Smooth muscle cell (in vitro differentiated cells): Measurements from ENCODE around the gene PASK. TPM values are rescaled to one million over a fixed set of nuclear protein-coding genes. Genes with fewer than 3 reads are reported as not detected.

Experiments
- DNase-seq: peaks from one replicate; lab custom pipeline; 2025; ENCODE audit not compliant: unreplicated experiment; lab: John Stamatoyannopoulos, UW
- H2AFZ ChIP-seq: fragments of 200-600 bp; sonication (generic); 2 replicates; pipeline ENCODE4 v1.6.0; 2016; ENCODE audit warnings: antibody characterized with exemption, low read depth, mild to moderate bottlenecking
- H3F3A ChIP-seq: fragments of 200-600 bp; sonication (generic); 2 replicates; pipeline ENCODE4 v1.6.0; 2017; ENCODE audit warnings: antibody characterized with exemption, low read depth
- H3K27ac ChIP-seq: fragments of 200-600 bp; sonication (generic); 2 replicates; pipeline ENCODE4 v1.5.1; 2016; ENCODE audit warnings: low read depth, mild to moderate bottlenecking
- H3K27me3 ChIP-seq: fragments of 200-600 bp; sonication (generic); 2 replicates; pipeline ENCODE4 v1.6.1; 2016; ENCODE audit warnings: low read depth, mild to moderate bottlenecking
- H3K36me3 ChIP-seq: fragments of 200-600 bp; sonication (generic); 2 replicates; pipeline ENCODE4 v1.5.1; 2016; ENCODE audit warnings: low read depth
- H3K4me1 ChIP-seq: fragments of 200-600 bp; sonication (generic); 2 replicates; pipeline ENCODE4 v1.5.1; 2016; ENCODE audit warnings: low read depth
- H3K4me2 ChIP-seq: fragments of 200-600 bp; sonication (generic); 2 replicates; pipeline ENCODE4 v1.6.0; 2016; ENCODE audit warnings: mild to moderate bottlenecking
- H3K4me3 ChIP-seq: fragments of 200-600 bp; sonication (generic); 2 replicates; pipeline ENCODE4 v1.5.1; 2016; ENCODE audit warnings: mild to moderate bottlenecking
- H3K79me2 ChIP-seq: fragments of 200-600 bp; sonication (generic); 2 replicates; pipeline ENCODE4 v1.6.0; 2016; ENCODE audit warnings: low read depth, mild to moderate bottlenecking
- H3K9ac ChIP-seq: fragments of 200-600 bp; sonication (generic); 2 replicates; pipeline ENCODE4 v1.6.0; 2016; ENCODE audit warnings: low read depth
- H3K9me3 ChIP-seq: fragments of 200-600 bp; sonication (generic); replicated peaks from 2 replicates; pipeline ENCODE4 v1.5.1; 2016; ENCODE audit warnings: low read depth
- H4K20me1 ChIP-seq: fragments of 200-600 bp; sonication (generic); 2 replicates; pipeline ENCODE4 v1.6.0; 2016; ENCODE audit warnings: low read depth
- WGBS: methylation state at CpG from one replicate; pipeline ENCODE4 v1.1.7; 2016; ENCODE audit warnings: low lambda C conversion rate; 5-methylcytosine and 5-hydroxymethylcytosine counted together
- polyA plus RNA-seq: library from polyadenylated mRNA; unstranded; fragments of >200 nt; fragmentation: Nextera tagmentation; extraction: Ambion mirVana; gene quantifications from 2 replicates; pipeline ENCODE4 v1.2.1, GENCODE V29; 2016
- total RNA-seq: library from RNA; depleted of rRNA; stranded (reverse); fragments of >200 nt; gene quantifications from 2 replicates; pipeline ENCODE4 v1.2.3, GENCODE V29; 2014
- TF ChIP-seq, protein P1 (sequence below): fragments of 200-600 bp; sonication (generic); IDR thresholded peaks from 2 replicates; pipeline ENCODE4 v1.5.1; 2017; ENCODE audit warnings: borderline replicate concordance, mild to moderate bottlenecking, antibody characterized with exemption; ENCODE audit not compliant: insufficient read depth, poor library complexity, severe bottlenecking

The PASK gene
- total and polyA plus RNA-seq, 2 experiments from 2014 or later: 2.6 TPM

DNA sequence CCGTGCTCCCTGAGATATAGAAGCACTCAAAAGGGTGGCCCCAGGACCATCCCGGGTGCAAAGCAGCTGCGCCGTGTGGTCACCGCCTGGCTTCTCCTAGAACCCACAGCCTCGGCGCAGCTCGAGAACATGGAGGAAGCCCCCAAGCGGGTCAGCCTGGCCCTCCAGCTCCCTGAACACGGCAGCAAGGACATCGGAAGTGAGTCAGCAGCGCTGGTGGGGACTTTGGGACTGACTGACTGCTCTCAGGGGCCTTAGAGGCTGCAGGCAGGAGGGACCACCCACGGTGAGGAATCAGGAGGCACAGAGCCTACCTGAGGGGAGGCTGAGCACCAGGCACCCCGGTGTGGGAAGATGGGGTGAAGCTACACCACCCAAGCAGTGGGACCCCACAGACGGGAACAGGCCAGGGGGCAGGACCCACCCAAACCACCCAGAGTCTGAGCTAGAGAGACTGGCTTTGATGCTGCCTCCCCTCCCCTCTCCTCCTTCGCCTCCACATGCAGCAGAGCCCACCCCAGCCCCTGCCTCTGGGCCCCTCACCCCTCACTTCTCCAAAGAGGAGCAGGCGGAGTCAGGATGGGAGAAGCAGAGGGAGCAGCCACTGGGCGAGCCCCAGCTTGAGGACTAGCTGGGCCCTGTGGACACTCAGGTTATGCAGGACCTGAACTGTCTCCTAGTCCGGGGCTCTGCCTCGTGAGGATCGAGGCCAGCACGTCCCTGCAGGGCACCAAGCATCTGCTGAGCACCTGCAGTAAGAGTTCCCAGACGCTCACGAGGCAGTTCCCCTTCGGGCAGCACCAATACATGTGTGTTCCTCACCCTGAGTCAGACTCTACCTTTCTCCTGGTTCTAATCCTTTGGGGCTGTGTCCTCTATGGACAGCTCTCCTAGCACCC, 75.9 kb downstream of the PASK start:
- TF ChIP-seq, protein P1, sequence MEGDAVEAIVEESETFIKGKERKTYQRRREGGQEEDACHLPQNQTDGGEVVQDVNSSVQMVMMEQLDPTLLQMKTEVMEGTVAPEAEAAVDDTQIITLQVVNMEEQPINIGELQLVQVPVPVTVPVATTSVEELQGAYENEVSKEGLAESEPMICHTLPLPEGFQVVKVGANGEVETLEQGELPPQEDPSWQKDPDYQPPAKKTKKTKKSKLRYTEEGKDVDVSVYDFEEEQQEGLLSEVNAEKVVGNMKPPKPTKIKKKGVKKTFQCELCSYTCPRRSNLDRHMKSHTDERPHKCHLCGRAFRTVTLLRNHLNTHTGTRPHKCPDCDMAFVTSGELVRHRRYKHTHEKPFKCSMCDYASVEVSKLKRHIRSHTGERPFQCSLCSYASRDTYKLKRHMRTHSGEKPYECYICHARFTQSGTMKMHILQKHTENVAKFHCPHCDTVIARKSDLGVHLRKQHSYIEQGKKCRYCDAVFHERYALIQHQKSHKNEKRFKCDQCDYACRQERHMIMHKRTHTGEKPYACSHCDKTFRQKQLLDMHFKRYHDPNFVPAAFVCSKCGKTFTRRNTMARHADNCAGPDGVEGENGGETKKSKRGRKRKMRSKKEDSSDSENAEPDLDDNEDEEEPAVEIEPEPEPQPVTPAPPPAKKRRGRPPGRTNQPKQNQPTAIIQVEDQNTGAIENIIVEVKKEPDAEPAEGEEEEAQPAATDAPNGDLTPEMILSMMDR: no peak
- no peak for DNase-seq
- no peaks in the 10 kb centered on the region for H3F3A ChIP-seq
- H3K79me2 ChIP-seq: no peaks in the 10 kb centered on the region
- no peaks in the 10 kb centered on the region for H3K27me3 ChIP-seq
- no peaks in the 10 kb centered on the region for H3K9me3 ChIP-seq
- H3K27ac ChIP-seq: no peak overlapping the region
- no peak overlapping the region for H3K9ac ChIP-seq
- no peaks in the 10 kb centered on the region for H3K36me3 ChIP-seq
- no peak overlapping the region for H3K4me3 ChIP-seq
- H3K4me2 ChIP-seq: no peak overlapping the region
- WGBS: 84% methylated on average over 24 of the region's 25 CpGs
- no peak overlapping the region for H2AFZ ChIP-seq
- H4K20me1 ChIP-seq: no peaks in the 10 kb centered on the region
- H3K4me1 ChIP-seq: no peaks in the 10 kb centered on the region

DNA sequence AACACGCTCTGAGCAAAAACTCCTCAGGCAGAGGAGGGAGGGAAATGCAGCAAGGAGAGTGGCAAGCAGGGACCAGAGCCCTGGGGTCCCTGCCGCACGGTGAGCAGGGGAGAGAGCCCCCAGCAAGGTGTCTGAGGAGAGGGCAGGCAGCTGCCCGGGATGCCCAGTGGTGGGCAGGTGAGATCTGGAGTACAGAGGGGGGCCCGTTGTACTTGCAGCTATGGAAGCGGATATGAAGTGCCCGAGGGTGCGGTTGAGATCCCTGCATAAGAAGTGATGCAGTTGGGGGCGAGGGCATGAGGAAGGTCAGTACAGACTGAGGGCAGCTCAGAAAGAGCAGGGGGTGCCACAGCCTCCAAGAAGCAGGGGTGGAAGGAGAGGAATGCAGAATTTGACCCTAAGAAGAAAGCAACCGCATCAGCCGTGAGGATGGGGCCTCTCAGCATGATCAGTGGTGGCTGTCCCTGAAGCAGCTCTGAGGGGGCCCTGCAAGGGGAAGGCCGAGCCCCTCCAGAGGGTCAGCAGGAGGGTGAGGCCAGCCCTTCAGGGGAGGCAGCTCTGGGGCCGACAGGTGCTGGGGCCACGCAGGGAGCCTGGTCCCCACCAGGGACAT, 76.6 kb downstream of the PASK start:
- Histone ChIP-seq H3K9me3 (no peaks in the 10 kb centered on the region), H4K20me1 (no peaks in the 10 kb centered on the region), H3K27me3 (no peaks in the 10 kb centered on the region), H3K4me2 (no peak overlapping the region), H3K27ac (no peak overlapping the region), H3K79me2 (no peaks in the 10 kb centered on the region), H3K4me3 (no peak overlapping the region), H2AFZ (no peak overlapping the region), H3F3A (no peaks in the 10 kb centered on the region), H3K9ac (no peak overlapping the region), H3K36me3 (no peaks in the 10 kb centered on the region), H3K4me1 (no peaks in the 10 kb centered on the region)
- DNase-seq: no peak
- 84% methylated on average over 14 of the region's 14 CpGs for WGBS
- TF ChIP-seq, protein P1: no peak

DNA sequence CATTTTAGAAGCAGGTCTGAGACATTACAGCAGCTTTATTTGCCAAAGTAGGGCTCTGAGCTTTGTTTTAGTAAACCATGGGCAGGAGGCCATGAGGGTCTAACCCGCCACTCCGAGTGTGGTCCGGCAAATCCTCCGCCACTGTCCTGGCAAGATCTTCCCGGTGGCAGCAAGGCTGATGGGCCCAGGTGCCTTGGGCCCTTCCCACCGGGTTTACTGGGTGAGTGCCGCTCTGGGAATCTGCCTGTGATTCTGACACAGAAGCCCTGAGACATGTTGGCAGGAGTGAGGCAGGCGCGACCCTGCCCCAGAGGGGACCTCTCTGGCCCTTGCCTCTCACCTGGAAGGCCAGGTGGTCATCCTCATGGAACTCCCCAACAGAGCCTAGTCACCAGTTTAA, 77.1 kb downstream of the PASK start:
- Histone ChIP-seq H3K27ac (no peak overlapping the region), H2AFZ (no peak overlapping the region), H4K20me1 (no peaks in the 10 kb centered on the region), H3K27me3 (no peaks in the 10 kb centered on the region), H3K9ac (no peak overlapping the region), H3K4me1 (no peaks in the 10 kb centered on the region), H3F3A (no peaks in the 10 kb centered on the region), H3K4me3 (no peak overlapping the region), H3K79me2 (no peaks in the 10 kb centered on the region), H3K36me3 (no peaks in the 10 kb centered on the region), H3K9me3 (no peaks in the 10 kb centered on the region), H3K4me2 (no peak overlapping the region)
- 96% methylated on average over 9 of the region's 9 CpGs for WGBS
- TF ChIP-seq, protein P1: no peak
- no peak for DNase-seq
